ENCODE data around the gene MREG.
"Not testable (repeated sequence)": the region's sequence is repeated elsewhere in the genome, so short reads cannot be mapped to it uniquely, and the experiment has no call there.

The MREG gene

DNA sequence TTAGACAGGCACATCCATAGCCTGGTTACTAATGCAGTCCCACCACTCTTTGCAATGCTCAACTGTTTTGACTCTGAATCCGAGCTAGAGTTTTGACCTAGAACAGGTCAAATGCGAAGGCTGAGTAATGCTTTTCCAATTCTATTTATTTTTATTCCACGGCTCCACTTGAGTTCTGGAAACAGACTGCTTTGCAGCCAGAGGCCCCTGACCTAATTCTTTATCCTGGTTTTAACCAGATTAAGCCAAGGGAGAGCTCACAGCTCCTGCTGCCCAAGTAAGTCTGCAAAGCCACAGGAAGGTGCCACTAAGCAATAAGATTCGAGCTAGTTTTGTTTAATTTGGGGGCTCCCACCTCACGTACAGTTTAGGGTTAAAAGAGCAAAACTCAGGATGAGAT, 51.4 kb downstream of the MREG start:
- no peak for DNase-seq (ENCODE audit: low read depth in 1 of 2, low spot score in 1 of 2)

DNA sequence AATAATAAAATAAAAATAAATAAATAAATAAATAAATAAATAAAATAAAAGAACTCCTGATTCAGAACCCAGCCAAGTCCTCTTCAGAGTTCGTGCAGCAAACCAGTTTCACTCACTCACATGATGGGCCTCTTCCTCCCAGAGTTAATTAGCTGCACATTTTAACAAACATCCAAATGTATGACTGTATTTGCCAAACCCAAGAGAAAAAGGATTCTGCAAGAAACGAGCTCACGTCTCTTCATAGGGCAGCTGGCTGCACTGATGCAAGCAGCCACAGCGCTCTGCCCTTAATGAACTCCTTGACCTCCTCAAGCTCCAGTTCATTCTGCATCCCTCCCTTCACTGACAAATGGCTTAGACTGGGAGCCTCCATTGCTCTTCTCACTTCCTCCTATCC, 55.1 kb downstream of the MREG start:
- DNase-seq (ENCODE audit: low read depth in 1 of 2, low spot score in 1 of 2) = no peak

GRCh38 chr2:215957354-215958122, 55.8 kb downstream of the MREG start:
- DNase-seq (ENCODE audit: low read depth in 1 of 2, low spot score in 1 of 2) = not testable (repeated sequence)

DNA sequence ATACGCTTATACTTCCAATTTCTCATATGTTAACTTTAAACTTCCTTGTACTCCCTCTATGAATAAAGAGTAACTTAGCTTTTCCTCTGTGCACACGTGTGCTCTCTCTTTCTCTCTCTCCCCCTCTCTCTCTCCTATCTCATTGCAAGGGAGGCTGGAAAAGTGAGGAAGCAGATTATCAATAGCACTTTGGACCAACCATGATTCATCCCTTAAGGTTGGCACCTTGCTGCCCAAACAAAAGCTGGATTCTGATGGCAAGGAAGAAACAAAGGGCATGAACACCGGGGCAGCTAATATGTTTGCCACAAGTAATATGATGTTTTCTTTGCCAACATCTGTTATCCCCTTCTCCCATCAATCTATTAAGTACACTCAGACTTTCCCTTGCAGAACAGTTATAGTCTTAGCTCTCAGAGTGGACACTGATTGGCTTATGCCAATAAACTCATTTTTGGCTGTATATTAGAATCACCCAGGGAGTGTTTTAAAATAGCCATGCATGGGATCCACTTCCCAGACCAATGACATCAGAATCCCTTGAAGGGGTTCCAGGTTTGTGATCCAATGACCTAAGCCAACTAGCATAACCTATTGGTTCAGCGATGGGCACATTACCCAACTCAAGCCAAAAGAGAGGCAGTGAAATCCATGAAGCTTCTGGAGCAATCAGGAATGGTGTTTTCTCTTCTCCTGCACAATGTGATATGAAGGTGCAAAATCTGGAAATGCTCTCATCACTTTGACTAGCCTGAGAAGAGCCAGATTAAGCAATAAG, 60.3 kb downstream of the MREG start:
- DNase-seq (ENCODE audit: low read depth in 1 of 2, low spot score in 1 of 2) = no peak

- no peak for DNase-seq (ENCODE audit: low read depth in 1 of 2, low spot score in 1 of 2)
These were observed 61.8 kb downstream of the MREG start for GRCh38 chr2:215951558-215951957.

DNA sequence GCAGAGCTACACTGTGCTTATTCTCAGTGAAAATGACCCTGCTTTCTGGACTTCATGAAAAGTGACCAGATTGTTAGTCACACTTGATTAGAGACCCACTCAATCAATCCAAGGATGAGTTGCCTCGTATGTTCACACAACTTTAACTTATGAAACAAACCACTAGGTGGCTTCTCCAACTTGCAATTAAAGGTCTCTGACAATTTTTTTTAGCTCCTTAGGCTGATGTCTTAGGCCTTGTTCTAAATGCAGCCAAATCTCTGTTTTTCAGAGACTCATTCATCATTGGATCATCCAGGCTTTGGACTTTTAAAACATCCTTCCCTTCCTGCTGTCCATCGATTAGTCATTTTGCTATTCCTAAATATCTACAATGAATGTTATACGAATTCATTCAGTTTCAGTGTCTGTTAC, 63.4 kb downstream of the MREG start:
- no peak for DNase-seq (ENCODE audit: low read depth in 1 of 2, low spot score in 1 of 2)

GRCh38 chr2:215948051-215948450, 65.3 kb downstream of the MREG start:
- DNase-seq (ENCODE audit: low read depth in 1 of 2, low spot score in 1 of 2) = no peak

DNA sequence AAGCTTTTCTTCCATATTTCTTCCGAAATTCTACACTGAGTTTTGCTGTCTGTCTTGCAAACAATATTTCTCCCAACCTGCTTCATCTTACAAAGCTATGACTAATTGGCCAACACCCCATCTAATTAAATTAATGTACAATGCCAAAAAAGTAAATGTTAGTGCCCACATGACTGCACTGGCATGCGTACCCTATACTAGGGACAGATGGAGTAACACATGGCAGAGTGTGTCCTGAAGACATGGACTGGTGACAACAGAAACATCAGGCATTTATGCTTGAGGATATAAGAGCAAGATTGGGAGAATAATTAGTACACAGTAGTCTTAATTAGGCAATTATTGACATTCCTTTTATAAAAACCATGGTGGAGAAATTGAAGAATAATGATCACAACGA, 66.8 kb downstream of the MREG start:
- DNase-seq (ENCODE audit: low read depth in 1 of 2, low spot score in 1 of 2) = no peak

- DNase-seq (ENCODE audit: low read depth in 1 of 2, low spot score in 1 of 2) = no peak
These were observed 71.2 kb downstream of the MREG start for GRCh38 chr2:215942194-215942593.

DNA sequence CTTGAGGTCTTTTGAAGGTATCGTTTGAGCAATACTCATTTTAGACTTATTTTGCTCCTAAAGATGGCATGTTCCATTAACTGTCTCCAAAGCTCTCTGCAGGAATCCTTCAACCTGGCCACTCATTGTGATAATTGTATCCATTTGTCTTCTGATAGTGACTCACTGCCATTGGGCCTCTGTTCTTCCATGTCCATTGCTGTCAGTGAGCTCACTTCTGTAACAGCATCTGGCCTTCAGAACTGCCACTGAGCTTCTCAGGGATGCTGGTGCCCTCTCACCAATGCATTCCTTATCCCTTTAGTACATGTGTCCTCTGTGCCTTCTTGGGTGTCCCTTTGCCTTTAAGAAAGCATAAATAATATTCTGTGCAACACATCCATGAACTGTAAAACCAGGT, 71.6 kb downstream of the MREG start:
- no peak for DNase-seq (ENCODE audit: low read depth in 1 of 2, low spot score in 1 of 2)

GRCh38 chr2:215940645-215941184, 72.6 kb downstream of the MREG start:
- no peak for DNase-seq (ENCODE audit: low read depth in 1 of 2, low spot score in 1 of 2)

- DNase-seq (ENCODE audit: low read depth in 1 of 2, low spot score in 1 of 2) = no peak
These were observed 76.2 kb downstream of the MREG start for GRCh38 chr2:215937190-215937589.

- no peak for DNase-seq (ENCODE audit: low read depth in 1 of 2, low spot score in 1 of 2)
These were observed 80.2 kb downstream of the MREG start for GRCh38 chr2:215933151-215933550.

DNA sequence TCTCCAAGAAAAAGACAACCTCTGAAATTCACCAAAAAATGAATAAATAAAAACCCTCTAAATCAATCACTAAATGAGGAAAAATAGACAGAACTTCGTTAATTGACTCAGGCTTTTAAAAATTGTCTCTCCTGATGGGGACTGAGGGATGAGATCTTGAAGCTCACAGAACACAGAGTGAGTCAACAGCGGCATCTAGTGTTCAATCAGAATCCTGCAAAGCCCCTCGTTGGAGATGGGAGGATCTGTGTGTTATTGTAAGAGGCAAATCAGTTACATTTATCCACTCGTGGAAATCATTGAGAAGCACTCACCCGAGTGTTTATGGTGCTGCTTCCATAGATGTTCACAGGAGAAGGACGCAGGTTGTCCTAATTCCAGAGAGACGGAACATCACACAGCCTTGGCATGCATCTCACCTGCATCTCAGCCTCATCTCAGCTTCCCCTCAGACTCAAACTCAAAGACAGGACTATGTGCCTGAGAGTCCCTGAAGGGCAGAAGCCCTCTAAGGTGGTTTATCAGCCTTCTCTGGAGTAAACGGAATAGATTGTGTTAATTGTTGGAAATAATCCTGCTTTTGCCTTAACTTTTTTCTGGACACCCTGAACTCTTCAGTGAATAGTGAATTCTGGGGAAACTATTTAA, 82.0 kb downstream of the MREG start:
- peak in 1 of 2 donors; percentile 3 for DNase-seq (ENCODE audit: low read depth in 1 of 2, low spot score in 1 of 2)

- DNase-seq (ENCODE audit: low read depth in 1 of 2, low spot score in 1 of 2) = no peak
These were observed 82.7 kb downstream of the MREG start for GRCh38 chr2:215930505-215931253.

DNA sequence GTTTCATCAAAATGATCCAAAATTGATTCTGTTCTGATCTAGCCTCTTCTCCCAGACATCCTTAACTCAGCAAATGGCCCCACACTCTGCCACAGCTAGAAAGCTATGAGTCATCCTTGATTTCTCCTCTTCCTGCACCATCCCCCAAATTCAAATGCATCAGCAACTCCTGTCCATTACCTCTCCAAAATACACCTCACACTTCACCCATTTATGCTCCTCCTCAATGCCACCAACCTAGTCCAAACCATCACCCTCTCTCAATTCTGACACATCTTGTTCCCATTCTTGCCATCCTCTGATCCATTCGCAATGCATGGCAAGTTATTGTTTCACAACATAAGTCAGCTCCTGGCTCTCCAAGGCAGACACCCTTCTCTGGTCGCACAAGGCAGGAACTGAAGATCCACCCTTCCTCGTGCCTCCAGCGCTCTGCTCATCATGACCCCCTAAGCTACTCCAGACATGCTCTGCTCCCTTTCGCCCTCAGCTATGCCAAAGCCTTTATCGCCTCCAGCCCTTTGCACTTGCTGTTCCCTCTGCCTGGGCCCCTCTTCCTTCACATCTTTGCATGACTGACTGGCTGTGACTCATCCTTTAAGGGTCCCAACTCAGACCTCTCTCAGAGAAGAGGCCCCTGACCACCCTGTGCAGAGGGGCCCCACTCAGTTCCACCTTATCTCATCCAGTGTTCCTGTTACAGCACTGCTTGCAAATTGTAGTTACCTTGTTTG, 83.6 kb downstream of the MREG start:
- DNase-seq (ENCODE audit: low read depth in 1 of 2, low spot score in 1 of 2) = no peak

GRCh38 chr2:215928086-215928485, 85.3 kb downstream of the MREG start:
- no peak for DNase-seq (ENCODE audit: low read depth in 1 of 2, low spot score in 1 of 2)

- not testable (repeated sequence) for DNase-seq (ENCODE audit: low read depth in 1 of 2, low spot score in 1 of 2)
These were observed 86.4 kb downstream of the MREG start for GRCh38 chr2:215926992-215927391.

GRCh38 chr2:215921895-215922294, 91.5 kb downstream of the MREG start:
- DNase-seq (ENCODE audit: low read depth in 1 of 2, low spot score in 1 of 2) = no peak
